Glutamatergic neuron (in vitro differentiated cells): Measurements from ENCODE around the gene PMP22. TPM values are rescaled to one million over a fixed set of nuclear protein-coding genes. Genes with fewer than 3 reads are reported as not detected.

Source experiments
- DNase-seq: peaks from one replicate; pipeline ENCODE4 v3.0.0; 2022
- H3K27ac Mint-ChIP-seq: one replicate; pipeline ENCODE4 v1.8.0; 2020; ENCODE audit warnings: mild to moderate bottlenecking, mixed read lengths, inconsistent platforms; ENCODE audit not compliant: unreplicated experiment
- H3K27me3 Mint-ChIP-seq: one replicate; pipeline ENCODE4 v1.8.0; 2020; ENCODE audit warnings: mild to moderate bottlenecking, moderate library complexity, mixed read lengths, inconsistent platforms; ENCODE audit not compliant: unreplicated experiment
- H3K36me3 Mint-ChIP-seq: one replicate; pipeline ENCODE4 v1.8.0; 2020; ENCODE audit warnings: mild to moderate bottlenecking, mixed read lengths, inconsistent platforms; ENCODE audit not compliant: unreplicated experiment
- H3K4me1 Mint-ChIP-seq: one replicate; pipeline ENCODE4 v1.8.0; 2020; ENCODE audit warnings: mild to moderate bottlenecking, low read depth, mixed read lengths, inconsistent platforms; ENCODE audit not compliant: unreplicated experiment
- H3K4me3 Mint-ChIP-seq: one replicate; pipeline ENCODE4 v1.8.0; 2020; ENCODE audit warnings: mild to moderate bottlenecking, mixed read lengths, inconsistent platforms; ENCODE audit not compliant: unreplicated experiment
- H3K9me3 Mint-ChIP-seq: one replicate; pipeline ENCODE4 v1.8.0; 2020; ENCODE audit warnings: mild to moderate bottlenecking, moderate library complexity, mixed read lengths, inconsistent platforms; ENCODE audit not compliant: unreplicated experiment
- CTCF ChIP-seq: fragments of 200-600 bp; sonication (generic); IDR thresholded peaks from one replicate; pipeline ENCODE4 v1.5.0; 2021; ENCODE audit not compliant: partially characterized antibody, unreplicated experiment
- long read RNA-seq: library from polyadenylated mRNA; unstranded; transcript quantifications from one replicate; pipeline ENCODE4 v2.0.0, GENCODE V29; 2020; ENCODE audit not compliant: unreplicated experiment
- total RNA-seq: library from RNA; stranded (reverse); fragmentation: NEBNext Ultra II Directional; extraction: Animal tissue kit (Norgen Biotek cat#: 25700); gene quantifications from one replicate; pipeline ENCODE4 v1.2.1, GENCODE V29; 2021; ENCODE audit not compliant: unreplicated experiment

The PMP22 gene
- total RNA-seq: 0.56 TPM
- long read RNA-seq, partial matches to known transcripts: 0 of 1 reads
- long read RNA-seq, other reads (novel, unspliced or antisense): 0 of 1 reads

GRCh38 chr17:15265131-15265530, at the start of gene PMP22:
Gene PMP22 (minus strand): TSS chr17:15265326. CDS start chr17:15260727, 4,599 bp downstream.
- Mint-ChIP-seq H3K4me3 (no peak within 1 kb of the TSS), H3K27me3 (peaks cover 9% of the 10 kb centered on the region), H3K27ac (no peak within 1 kb of the TSS), H3K4me1 (no peaks in the 10 kb centered on the region), H3K9me3 (peaks cover 2% of the 10 kb centered on the region), H3K36me3 (no peaks in the 10 kb centered on the region)
- TF ChIP-seq CTCF: no peak
- no peak for DNase-seq

- Mint-ChIP-seq H3K27ac (no peak overlapping the region), H3K36me3 (no peaks in the 10 kb centered on the region)
- DNase-seq: no peak
These were observed 46.9 kb upstream of the PMP22 start for GRCh38 chr17:15311996-15312395.

GRCh38 chr17:15309793-15310192, 44.7 kb upstream of the PMP22 start:
- no peaks in the 10 kb centered on the region for H3K36me3 Mint-ChIP-seq
- no peaks in the 10 kb centered on the region for H3K4me1 Mint-ChIP-seq
- H3K27ac Mint-ChIP-seq: no peak overlapping the region
- no peaks in the 10 kb centered on the region for H3K27me3 Mint-ChIP-seq
- no peak for TF ChIP-seq CTCF
- no peak overlapping the region for H3K4me3 Mint-ChIP-seq
- H3K9me3 Mint-ChIP-seq: no peaks in the 10 kb centered on the region
- no peak for DNase-seq

More at GRCh38 chr17:15311996-15312395, 46.9 kb upstream of the PMP22 start:
- no peak for TF ChIP-seq CTCF
- Mint-ChIP-seq H3K4me3 (no peak overlapping the region), H3K9me3 (no peaks in the 10 kb centered on the region), H3K4me1 (no peaks in the 10 kb centered on the region), H3K27me3 (no peaks in the 10 kb centered on the region)

- Mint-ChIP-seq H3K4me3 (no peak overlapping the region), H3K27me3 (no peaks in the 10 kb centered on the region), H3K9me3 (no peaks in the 10 kb centered on the region), H3K4me1 (no peaks in the 10 kb centered on the region), H3K36me3 (no peaks in the 10 kb centered on the region), H3K27ac (no peak overlapping the region)
- DNase-seq: no peak
- no peak for TF ChIP-seq CTCF
These were observed 44.1 kb upstream of the PMP22 start for GRCh38 chr17:15309236-15309635.

GRCh38 chr17:15308758-15309157, 43.6 kb upstream of the PMP22 start:
- TF ChIP-seq CTCF: no peak
- no peaks in the 10 kb centered on the region for H3K9me3 Mint-ChIP-seq
- H3K27me3 Mint-ChIP-seq: no peaks in the 10 kb centered on the region
- no peaks in the 10 kb centered on the region for H3K4me1 Mint-ChIP-seq
- H3K27ac Mint-ChIP-seq: no peak overlapping the region
- H3K36me3 Mint-ChIP-seq: no peaks in the 10 kb centered on the region
- DNase-seq: no peak
- no peak overlapping the region for H3K4me3 Mint-ChIP-seq
